IPS-NIHi7 (cell line): Measurements from ENCODE around the gene N4BP2L2.

ENCODE experiments used
- DNase-seq: peaks from one replicate; pipeline ENCODE4 v3.0.0; 2012; ENCODE audit warnings: mixed read lengths; ENCODE audit errors: extremely low spot score

N4BP2L2 gene

DNA sequence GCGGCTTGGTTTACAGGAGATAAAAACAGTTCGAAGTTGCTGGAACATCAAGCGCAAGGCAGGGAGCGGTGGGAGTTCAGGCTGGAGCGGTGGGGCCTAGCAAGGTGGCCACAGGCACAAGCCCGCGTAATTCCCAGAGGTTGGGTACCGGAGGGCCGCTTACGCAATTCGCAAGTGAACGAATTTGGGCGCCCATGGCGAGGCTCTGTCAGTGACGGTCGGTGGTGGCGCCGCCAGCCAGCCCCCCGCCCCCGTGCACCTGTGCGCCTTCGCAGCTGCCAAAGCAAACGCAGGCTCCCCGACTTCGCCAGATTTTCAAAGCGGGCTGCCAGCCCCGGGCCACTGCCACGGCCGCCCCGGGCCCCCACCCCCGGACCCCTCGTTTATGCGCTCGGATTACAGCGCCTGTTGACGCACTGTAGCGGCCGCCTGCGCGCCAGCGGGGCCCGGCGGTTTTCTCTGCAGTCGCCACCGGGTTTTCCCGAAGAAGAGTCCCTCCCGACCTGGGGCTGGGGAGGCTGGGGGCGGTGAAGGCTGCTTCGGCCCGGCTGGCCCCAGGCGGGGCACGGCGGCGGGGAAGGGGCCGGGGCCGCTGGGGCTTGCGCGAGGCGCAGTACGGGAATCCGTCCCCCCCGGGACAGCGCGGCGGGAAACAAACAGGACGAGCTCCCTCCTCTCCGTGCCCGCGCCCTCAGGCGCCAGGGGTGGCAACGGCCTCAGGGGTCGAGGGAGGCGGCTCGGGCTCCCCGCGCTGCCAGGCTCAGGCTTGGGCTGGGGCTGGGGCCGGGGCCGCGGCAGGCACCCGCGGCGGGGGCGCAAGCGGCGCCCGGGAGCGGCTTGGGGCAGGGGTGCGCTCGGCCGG is 111.4 kb downstream of the N4BP2L2 start:
- DNase-seq: peak; percentile 66

DNA sequence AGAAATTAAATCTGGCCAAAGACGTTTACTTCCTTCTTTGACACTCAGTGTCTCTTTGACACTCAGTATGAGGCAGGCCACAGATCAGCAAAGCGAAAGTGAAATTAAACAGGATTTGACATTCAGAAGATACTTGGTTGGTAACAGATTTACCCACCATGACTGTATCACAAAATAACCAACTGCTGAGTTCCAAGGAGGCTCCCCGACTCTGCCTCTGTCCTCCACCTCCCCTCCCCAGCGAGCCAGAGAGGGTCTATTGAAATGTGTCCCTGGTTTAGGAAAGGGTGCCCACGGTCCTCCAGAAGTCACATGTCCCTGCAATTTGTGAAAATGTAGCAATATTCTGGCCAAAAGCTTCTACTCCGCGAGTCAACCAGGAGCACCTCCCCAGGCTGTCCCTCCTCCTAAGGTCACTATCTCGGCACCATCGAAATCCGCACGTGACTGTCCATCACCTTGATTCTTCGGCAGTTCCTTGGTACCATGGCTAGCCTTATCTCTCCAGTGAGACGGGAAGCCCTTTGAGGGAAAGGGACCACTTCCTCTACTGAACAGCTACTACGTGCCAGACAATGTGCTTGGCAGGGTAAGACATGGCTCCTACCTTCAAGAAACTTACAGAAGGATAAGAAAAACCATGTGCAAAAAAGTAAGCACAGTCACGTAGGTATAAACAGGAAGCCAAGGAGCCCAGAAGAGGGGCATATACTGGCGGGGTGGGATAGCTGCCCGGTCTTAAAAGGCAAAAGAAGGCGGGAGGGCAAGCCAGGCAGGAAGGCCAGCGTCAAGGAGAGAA is 112.2 kb downstream of the N4BP2L2 start:
- no peak for DNase-seq

DNA sequence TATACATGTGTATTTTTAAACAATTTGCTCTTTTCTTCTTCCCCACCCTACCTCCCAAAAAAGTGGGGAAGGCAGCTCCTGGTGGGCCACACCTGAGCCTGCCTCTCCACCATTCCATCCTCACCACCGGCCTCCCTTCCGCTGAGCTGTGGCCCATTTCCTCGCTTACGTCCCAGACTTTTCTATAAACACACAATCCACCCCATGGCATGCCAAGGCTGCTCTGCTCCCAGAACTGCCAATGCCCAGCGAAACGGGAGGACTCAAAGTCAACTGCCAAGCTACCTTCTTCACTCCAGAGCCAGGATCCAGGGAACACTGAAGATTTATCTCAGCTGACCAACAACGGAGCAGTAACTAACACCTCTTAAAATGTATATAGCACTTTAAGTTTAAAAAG is 113.4 kb downstream of the N4BP2L2 start:
- no peak for DNase-seq

DNA sequence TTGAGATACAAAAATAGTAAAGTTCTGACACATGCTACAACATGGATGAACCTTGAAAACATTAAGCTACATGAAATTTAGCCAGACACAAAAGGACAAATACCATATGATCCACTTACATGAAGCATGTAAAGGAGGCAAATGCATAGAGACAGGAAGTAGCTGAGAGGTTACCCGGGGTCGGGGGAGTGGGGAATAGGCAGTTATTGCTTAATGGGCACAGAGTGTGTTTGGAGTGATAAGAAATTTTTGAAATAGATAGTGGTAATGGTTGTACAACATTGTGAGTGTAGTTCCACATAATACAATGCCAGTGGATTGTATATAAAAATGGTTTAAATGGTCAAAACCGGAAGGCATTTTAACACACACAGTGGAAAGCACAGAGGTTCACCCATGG is 115.0 kb downstream of the N4BP2L2 start:
- no peak for DNase-seq

DNA sequence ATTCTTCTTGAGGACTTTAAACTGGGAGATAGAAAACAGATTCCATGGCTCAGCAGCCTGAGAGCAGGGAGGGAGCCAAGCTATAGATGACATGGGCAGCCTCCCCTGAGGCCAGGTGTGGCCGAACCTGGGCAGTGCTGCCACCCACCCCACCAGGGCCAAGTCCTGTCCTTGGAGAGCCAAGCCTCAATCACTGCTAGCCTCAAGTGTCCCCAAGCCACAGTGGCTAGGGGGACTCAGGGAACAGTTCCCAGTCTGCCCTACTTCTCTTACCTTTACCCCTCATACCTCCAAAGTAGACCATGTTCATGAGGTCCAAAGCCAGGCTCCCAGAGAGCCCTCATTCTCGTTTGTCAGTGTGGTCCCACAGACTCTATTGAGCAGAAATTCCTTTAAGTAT is 118.7 kb downstream of the N4BP2L2 start:
- no peak for DNase-seq

DNA sequence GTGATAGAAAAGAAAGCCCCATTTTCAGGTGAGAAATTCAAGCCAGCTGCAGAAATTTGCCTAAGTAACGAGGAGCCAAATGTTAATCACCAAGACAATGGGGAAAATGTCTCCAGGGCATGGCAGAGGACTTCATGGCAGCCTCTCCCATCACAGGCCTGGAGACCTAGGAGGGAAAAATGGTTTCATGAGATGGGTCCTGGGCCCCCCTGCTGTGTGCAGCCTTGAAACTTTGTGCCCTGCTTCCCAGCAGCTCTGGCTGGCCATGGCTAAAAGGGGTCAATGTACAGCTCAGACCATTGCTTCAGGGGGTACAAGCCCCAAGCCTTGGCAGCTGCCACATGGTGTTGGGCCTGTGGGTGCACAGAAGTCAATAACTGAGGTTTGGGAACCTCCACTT is 120.6 kb downstream of the N4BP2L2 start:
- DNase-seq: no peak

DNA sequence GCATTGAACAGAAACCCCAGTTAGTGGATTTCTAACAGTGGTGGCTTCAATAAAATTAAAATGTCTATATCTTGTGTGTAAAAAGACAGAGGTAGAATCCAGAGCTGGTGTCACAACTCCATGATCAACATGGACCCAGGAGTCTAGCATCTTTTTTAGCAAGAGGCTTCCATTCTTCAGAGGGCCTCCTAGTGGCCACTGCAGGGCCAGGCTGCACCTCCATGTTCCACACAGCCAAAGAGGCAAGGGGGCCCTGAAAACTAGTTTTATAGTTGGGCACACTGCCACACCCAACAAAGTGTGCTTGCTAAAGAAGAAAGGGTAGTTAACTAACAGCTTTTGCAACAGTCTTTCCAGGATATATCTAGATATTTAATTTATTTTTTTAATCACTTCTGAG is 123.6 kb downstream of the N4BP2L2 start:
- peak; percentile 56 for DNase-seq

DNA sequence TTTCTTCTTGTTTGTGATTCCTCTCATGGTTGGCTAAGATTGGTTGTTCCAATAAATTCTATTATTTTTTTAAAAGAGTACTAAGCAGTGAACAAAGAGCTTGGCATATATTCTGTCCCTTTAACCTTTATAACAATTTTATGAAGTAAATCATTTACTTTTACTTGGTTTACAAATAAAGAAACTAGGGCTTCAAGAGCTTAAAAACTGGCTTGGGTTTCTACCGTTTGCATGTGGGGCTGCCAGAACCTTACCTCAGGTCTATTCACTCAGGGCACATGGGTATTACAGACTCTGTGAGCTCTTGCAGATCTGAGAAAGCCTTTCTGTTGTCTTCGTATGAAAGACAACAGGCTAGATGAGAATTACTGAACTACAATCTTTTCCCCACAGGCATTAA is 124.0 kb downstream of the N4BP2L2 start:
- DNase-seq: no peak

DNA sequence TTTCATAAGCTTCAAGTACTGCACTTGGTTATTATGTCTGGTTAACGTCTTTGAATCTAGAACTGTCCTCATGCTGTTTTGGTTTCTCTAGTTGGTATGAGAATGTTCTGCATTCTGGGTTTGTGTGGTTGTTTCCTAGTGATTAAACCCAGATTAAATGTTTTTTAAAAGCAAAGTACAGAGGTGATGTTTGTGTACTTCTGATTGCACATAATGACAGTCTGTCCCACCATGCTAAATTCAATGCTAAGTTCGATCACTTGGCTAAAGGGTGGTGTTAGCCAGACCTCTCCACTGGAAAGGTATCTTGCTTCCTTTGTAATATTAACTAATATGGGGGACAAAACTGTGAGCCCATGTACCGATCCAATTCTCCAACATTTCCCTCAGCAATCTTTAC is 125.3 kb downstream of the N4BP2L2 start:
- no peak for DNase-seq

DNA sequence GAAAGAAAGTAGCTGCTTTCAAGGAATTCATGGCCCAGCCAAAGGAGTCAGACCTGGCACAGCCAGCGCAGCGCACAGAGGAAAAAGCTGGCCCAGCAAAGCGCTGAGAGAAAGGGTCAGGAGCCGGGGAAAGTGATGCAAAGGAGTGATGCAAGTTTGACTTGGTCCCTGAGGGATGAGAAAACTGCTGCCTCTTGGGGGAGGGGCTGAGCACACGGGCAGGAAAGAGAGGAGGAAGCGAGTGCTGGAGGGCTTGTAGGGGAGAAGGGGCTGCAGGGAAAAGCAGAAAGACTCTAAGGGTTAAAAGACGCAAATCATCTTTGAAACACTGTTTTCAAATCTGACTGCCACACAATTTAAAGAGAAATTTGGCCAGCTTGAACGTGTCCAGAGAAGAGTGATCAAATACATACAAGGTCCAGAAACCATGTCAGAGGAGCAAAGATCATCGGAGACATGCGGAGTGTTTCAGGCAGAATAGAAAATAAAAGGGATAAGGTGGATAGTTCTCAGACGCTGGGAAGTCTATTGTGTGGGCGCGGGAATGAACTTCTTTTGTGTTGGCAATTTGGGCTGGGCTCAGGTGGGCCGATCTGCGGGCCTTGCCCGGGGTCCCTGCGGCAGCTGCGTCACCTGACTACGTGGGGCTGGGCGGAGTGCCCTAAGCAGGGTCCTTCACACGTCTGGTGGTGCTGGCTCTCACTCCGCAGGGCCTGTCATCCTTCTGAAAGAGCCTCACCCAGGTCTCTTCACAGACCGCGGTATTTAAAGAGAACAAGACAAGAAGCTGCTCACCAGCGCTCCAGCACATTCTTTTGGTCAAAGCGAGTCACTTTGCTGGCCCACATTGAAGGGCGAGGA is 128.8 kb downstream of the N4BP2L2 start:
- DNase-seq: peak; percentile 80

DNA sequence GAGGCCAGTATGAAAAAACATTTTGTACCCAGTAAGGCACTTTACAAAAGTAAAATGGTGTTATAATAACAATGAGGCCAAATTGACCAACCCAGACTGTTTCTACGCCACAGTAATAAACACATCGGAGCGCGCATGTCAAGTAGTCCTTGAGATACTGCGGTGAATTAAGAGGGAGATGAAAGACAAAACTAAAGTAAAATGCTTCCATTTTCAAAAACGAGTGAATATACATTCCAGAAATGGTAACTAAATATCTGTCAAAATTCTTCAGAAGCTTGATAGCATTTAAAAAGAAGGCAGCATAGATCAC is 129.6 kb downstream of the N4BP2L2 start:
- DNase-seq: no peak

DNA sequence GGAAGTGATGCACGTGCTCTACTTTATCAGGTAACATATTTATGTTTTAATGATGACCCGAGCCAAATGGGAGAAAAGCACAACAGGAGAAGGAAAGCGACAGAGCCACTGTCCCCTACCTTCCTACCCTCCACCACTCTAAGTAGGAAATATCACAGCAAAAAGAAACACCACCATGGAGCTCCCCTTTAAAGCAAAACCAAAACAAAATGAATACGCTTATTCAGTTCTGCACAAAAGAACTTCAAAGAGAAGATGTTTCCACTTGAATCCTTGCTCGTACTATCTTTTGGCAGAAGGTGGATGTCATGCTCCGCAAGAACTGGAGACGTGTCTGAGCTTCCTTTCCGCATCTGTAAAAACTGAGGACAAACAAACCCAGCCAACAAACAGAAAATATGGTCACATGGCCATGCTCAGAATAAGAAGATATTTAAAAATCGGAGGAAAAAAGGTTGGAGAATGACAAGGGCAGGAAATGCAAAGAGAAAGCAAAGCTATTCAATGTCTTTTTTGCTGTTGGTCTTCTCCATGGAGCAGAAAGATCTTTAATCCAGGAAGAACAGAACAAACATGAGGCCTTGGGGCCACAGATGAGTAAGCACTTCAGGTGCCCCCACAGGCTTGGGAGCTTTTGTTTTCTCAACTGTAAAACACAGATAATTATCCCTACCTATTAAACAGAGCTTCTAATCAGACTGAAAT is 130.1 kb downstream of the N4BP2L2 start:
- DNase-seq: no peak

DNA sequence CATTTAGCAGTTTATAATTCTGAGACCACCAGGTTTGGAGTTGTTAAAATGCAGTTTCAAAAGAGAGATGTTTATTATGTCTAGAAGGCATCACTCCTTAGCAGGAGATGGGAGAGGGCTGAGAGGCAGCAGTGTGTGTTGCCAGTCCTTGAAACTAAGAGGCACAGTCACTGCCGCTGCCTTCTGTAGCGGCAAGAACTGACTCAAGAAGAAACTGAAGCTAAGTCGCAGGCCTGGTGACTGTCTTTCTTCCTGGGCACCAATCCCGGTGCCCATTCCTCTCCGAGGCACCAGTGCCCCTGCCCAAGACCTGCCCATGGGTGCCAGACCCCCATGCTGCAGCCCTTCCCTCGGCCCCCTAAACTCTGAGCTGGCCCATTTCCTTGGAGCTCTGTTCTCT is 130.7 kb downstream of the N4BP2L2 start:
- no peak for DNase-seq

DNA sequence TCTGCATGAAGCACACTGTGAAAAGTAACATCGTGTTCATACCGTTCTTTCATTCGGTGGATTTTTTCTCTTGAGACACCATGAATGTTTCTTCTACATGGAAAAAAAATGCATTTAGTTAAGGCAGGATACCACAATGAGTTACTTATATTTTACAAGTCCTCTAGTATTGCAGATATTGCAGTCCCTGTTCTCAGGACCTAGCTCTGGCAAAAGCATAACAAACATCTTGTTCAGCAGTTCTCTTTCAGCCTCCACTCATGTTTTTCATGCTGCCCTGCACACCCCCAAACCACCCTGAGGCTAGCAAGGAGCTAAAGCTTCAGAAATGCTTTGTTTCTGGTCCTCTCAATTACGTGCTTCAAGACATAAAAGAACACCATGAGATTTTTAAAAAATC is 135.5 kb downstream of the N4BP2L2 start:
- DNase-seq: no peak

DNA sequence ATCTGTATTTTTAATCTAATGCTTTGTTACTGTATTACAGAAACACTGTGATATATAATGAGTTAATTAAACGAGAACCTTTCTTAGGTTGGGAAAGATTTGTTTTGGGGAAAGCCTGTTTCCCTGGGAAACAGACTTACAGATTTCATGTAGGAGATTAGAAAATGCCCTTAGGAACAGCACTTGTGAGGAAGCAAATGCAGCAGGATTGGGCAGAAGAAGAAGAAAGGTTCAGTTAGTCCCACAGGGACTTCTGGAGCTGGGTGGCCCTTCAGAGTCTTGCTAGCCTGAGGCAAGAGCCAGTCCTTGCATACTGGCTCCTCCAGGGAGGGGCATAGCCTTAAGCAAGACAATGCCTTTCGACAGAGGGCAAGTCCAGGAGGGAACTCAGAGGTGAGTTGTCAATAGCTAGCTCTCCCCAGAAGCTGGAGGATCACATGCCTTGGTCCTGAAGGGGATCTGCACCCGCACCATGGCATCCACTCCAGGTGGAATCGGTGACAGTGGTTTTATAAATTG is 147.4 kb downstream of the N4BP2L2 start:
- DNase-seq: peak; percentile 71

DNA sequence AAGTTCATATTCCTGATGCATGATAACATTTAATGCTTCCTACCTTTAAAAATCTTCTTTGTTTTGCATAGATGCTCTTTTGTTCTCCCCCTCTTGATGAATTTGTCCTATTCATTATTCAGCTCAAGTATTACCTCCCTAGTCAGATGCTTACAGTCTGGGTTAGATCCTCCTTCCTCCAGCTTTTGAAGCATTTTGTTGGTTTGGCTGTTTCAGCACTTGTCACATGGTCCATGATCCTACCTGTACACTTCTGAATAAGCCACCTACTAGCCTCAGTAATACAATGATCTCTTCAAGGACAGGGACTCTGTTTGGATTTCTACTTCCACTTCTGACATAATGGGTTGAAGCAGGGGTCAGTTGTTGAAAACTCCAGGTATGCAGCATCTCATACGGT is 148.1 kb downstream of the N4BP2L2 start:
- DNase-seq: no peak

DNA sequence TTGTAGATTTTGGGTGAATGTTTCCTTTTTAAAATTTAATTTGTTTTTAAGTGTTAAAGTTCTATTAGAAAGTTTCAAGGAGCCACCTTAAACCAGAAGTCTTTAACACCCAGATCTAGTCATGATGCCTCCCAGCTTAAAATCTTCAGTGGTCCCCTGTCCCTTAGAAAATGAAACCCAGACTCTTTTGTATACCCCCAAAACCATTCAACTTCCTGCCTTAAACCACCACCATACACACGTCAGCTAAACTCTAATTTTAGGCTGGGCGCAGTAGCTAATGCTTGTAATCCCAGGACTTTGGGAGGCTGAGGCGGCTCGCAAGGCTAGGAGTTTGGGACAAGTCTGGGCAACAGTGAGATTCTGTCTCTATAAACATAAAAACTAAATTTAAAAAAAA is 148.5 kb downstream of the N4BP2L2 start:
- no peak for DNase-seq

DNA sequence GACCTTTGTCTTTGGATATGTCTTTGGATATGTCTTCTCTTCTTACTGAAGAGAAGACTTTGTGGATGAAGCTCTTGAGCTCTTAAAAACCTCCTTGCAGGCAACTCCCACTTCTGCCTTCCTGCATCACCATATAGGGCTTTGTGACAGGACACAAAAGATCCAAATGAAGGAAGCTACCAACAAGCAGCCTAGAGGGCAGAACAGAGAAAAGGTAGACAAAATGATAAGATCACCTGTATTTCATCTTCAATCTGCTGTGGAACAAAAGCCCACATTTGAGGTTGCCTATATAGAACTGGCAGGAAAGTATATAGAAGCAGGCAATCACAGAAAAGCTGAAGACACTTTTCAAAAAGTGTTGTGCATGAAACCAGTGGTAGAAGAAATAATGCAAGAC is 153.2 kb downstream of the N4BP2L2 start:
- DNase-seq: no peak

DNA sequence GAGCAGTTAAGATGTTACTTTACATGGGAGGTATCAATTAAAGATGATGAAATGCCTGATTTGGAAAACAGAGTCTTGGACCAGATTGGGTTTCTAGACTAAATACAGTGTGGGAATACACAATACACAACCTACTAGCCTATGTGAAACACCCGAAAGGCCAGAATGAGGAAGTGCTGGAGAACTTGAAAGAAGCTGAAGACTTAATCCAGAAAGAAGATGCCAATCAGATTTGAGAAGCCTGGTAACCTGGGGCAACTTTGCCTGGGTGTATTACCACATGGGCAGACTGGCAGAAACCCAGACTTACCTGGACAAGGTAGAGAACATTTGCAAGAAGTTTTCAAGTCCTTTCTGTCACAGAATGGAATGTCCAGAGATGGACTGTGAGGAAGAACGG is 153.9 kb downstream of the N4BP2L2 start:
- no peak for DNase-seq

DNA sequence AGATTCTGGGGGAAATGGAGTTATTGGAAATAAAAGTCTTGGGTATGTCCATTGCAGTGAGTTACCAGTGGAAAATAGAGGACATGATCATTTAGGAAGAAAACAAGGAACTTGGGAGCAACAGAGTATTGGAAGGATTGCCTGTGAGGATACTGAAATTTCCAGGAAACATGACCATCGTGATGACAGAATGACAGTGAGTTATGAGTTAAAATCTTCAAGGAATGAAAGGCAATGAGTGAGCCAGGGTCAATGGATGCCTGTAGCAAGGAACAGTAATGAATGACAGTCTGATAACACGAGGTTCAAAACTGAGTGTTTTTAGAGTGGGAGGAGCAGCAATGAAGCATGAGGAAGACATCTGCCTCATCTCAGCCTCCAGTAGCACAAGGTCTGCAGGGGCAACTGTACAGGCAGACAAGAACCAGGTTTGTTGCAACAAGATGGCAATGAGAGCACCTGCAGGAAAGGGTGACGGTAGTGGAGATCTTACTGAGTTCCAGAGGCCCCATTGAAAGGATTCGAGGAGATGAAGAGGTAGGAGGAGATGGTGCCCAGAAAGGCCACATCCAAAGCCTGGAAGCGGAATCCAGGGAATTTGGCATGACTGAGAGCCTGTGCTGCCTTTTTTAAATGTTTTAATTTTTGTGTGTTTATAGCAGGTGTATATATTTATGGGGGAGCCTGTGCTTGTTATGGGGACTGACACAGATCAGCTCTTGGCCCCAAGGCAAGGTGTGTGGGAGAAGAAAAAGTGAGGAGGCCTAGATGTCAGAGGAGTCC is 154.6 kb downstream of the N4BP2L2 start:
- DNase-seq: no peak
